ENCODE results near the gene CLEC12A. TPM values are rescaled to one million over a fixed set of nuclear protein-coding genes. Genes with fewer than 3 reads are reported as not detected.
A peak's percentile ranks its signal among the peaks of the same experiment; 100 is the strongest.

The CLEC12A gene
- total RNA-seq, 1 experiment from 2014 or later: not detected

DNA sequence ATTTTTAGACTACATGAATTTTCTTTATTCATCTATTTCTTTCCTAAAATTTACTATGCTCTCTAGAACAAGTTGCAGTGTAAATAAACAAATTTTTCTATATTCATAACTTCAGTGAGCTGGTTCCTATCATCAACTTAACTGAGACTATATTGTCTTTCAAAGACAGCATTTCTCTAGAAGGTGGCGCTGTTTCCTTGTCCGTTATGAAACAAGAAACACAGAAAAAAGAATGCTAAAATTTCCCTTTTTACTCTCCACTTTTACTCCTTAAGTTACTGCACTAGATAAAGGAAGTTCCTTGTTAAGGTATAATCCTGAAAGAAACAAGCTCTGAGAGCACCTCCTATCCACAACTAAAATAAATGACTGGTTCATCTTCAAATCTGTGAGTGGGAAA is 30.8 kb upstream of the CLEC12A start:
- ChIA-PET CTCF (interaction anchor here (0.7 to 1.5 kb wide), 9 partner anchors 9 to 199 kb away, joined by 3 to 11 read pairs (median 6); partner anchors contain the start of gene CLEC2A), POLR2A (no interaction called here), RAD21 (ENCODE audit: low non-redundant PET in 1 of 2, low total read pairs in 2 of 2, uncharacterized antibody in 2 of 2, unreplicated experiment in 2 of 2) (no interaction called here)
- no TSS peak for BruUV-seq (replicated peaks)
- no peak overlapping the region for H3K4me2 ChIP-seq (ENCODE audit: low read length)
- H3K9ac ChIP-seq (ENCODE audit: low read length): no peak overlapping the region
- no peaks in the 10 kb centered on the region for H3K4me1 ChIP-seq (ENCODE audit: control insufficient read depth in 1 of 2, insufficient read depth in 2 of 2, low read length in 2 of 2)
- DNase-seq (ENCODE audit: low read depth, low spot score) (no peak), ATAC-seq (0 out of 2 replicates have a peak, but pooled peaks have one; percentile 38)
- H3K27ac ChIP-seq (ENCODE audit: low read depth, low read length): no peak overlapping the region
- no peaks in the 10 kb centered on the region for H4K20me1 ChIP-seq (ENCODE audit: insufficient read depth)
- no peaks in the 10 kb centered on the region for H3K79me2 ChIP-seq (ENCODE audit: insufficient read depth, low read length)
- H2AFZ ChIP-seq (ENCODE audit: low read depth, low read length, poor library complexity, severe bottlenecking): no peak overlapping the region
- intact Hi-C loops (cut with micrococcal nuclease): loop anchor here (5.0 kb wide), 1 partner anchor 202 kb away; no protein-coding TSS in a partner anchor
- H3K36me3 ChIP-seq (ENCODE audit: control insufficient read depth in 1 of 2, insufficient read depth in 2 of 2, low read length in 2 of 2): no peaks in the 10 kb centered on the region
- no peaks in the 10 kb centered on the region for H3K9me3 ChIP-seq (ENCODE audit: control insufficient read depth in 1 of 2, insufficient read depth in 1 of 2, low read depth in 1 of 2, low read length in 2 of 2)
- no peaks in the 10 kb centered on the region for H3K9me2 ChIP-seq (ENCODE audit: insufficient read depth)
- H3K4me3 ChIP-seq (replicated peaks in 1 of 2; ENCODE audit: low read depth in 1 of 2, low read length in 2 of 2): no peak overlapping the region
- TF ChIP-seq, protein P1, sequence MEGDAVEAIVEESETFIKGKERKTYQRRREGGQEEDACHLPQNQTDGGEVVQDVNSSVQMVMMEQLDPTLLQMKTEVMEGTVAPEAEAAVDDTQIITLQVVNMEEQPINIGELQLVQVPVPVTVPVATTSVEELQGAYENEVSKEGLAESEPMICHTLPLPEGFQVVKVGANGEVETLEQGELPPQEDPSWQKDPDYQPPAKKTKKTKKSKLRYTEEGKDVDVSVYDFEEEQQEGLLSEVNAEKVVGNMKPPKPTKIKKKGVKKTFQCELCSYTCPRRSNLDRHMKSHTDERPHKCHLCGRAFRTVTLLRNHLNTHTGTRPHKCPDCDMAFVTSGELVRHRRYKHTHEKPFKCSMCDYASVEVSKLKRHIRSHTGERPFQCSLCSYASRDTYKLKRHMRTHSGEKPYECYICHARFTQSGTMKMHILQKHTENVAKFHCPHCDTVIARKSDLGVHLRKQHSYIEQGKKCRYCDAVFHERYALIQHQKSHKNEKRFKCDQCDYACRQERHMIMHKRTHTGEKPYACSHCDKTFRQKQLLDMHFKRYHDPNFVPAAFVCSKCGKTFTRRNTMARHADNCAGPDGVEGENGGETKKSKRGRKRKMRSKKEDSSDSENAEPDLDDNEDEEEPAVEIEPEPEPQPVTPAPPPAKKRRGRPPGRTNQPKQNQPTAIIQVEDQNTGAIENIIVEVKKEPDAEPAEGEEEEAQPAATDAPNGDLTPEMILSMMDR (IDR thresholded peaks at IDR 0.05 in 2 of 3, conservative IDR thresholded peaks at IDR 0.05 in 1 of 3; ENCODE audit: borderline replicate concordance in 1 of 3, insufficient read depth in 1 of 3, low read depth in 2 of 3, low read length in 2 of 3): peak; percentile 14 to 54 (median 36); a peak in 3 of 6 replicates
- TF ChIP-seq EZH2 (IDR thresholded peaks at IDR 0.05) (no peak), SIN3A (IDR thresholded peaks at IDR 0.05; ENCODE audit: low read depth) (no peak), EZH2phosphoT487 (IDR thresholded peaks at IDR 0.05; ENCODE audit: borderline replicate concordance) (no peak), JUND (IDR thresholded peaks at IDR 0.05) (no peak), ELF1 (IDR thresholded peaks at IDR 0.05; ENCODE audit: borderline replicate concordance, low read depth) (no peak), RAD21 (IDR thresholded peaks at IDR 0.05; ENCODE audit: low read depth) (peak; percentile 30; the same call in 1 of the 2 replicates), EGR1 (IDR thresholded peaks at IDR 0.05; ENCODE audit: low read depth) (no peak), CBX3 (IDR thresholded peaks at IDR 0.05; ENCODE audit: low read depth) (no peak), SRF (IDR thresholded peaks at IDR 0.05; ENCODE audit: low read depth) (no peak)
- TF ChIP-seq, protein P2, sequence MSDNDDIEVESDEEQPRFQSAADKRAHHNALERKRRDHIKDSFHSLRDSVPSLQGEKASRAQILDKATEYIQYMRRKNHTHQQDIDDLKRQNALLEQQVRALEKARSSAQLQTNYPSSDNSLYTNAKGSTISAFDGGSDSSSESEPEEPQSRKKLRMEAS (IDR thresholded peaks at IDR 0.05): no peak
- TF ChIP-seq, protein P3, sequence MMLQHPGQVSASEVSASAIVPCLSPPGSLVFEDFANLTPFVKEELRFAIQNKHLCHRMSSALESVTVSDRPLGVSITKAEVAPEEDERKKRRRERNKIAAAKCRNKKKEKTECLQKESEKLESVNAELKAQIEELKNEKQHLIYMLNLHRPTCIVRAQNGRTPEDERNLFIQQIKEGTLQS (IDR thresholded peaks at IDR 0.05): no peak
- peaks cover 52% of the 10 kb centered on the region for H3K27me3 ChIP-seq (ENCODE audit: insufficient read depth, low read length)

Measured in HCT116 (cell line).